ENCODE results near the gene NCF4. TPM values are rescaled to one million over a fixed set of nuclear protein-coding genes. Genes with fewer than 3 reads are reported as not detected.

Gene NCF4
- total and polyA plus RNA-seq, 4 donors = 14.1 to 113 (median 40.0) TPM

DNA sequence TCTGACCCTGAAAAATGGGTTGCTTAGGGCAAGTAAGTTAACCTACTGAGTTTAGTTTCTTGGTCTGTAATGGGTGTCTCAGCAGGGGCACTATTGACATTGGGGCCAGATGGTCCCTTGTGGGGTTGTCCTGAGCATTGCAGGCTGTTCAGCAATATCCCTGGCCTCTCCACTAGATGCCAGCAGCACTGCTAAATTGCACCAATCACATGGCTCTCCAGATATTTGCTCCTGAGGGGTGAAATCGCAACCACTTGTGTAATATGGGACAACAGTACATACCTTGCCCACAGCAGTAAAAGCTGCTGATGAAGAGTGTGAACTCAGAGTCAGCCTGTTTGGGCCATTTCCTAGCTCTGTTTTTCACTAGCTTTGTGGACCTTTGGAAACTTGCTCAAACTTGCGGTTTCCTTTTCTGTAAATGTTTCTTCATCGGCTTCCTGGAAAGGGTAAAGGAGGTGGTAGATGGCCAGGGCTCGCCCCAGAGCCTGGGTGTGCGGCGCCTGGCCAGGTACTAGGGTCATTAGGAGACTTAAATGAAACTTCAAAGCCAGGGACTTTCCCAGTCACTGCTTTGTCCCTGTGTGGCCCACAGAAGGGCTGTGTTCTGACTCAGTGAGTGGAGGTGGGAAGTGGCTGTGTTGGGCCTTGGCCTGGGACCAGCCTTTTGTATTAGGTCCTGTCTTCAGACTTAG, 13.0 kb downstream of the NCF4 start:
- TF ChIP-seq CTCF (IDR thresholded peaks at IDR 0.05; ENCODE audit: control extremely low read depth, extremely low read depth) = peak; percentile 48
- no peaks in the 10 kb centered on the region for H3K9me3 ChIP-seq (ENCODE audit: control insufficient read depth in 4 of 4, insufficient read depth in 3 of 4, low read length in 3 of 4)
- peak; percentile 85 for ATAC-seq (ENCODE audit: insufficient read depth, low FRiP score)
- peaks cover 0 to 2% (median 0%) of the 10 kb centered on the region in 3 donors for H3K27me3 ChIP-seq (ENCODE audit: control insufficient read depth in 3 of 3, insufficient read depth in 3 of 3, low read length in 2 of 3)
- 9 to 17% methylated on average over 6 of the region's 6 CpGs for WGBS, 2 donors
- H3K9ac ChIP-seq (ENCODE audit: insufficient read depth in 1 of 2, low read length in 2 of 2) = no peak overlapping the region
- H3K36me3 ChIP-seq (ENCODE audit: control insufficient read depth in 4 of 4, insufficient read depth in 4 of 4, low read length in 4 of 4) = peaks cover 0 to 1% (median 0%) of the 10 kb centered on the region in 4 donors
- peak overlapping the region in 1 of 2 donors; percentile 77 for H3K27ac ChIP-seq (ENCODE audit: low read depth in 1 of 2, low read length in 1 of 2)
- peak; percentile 43 to 65 (median 48) for DNase-seq
- peaks cover 0 to 9% (median 2%) of the 10 kb centered on the region in 5 donors for H3K4me1 ChIP-seq (ENCODE audit: control insufficient read depth in 5 of 5, insufficient read depth in 5 of 5, low read length in 5 of 5)
- no peak overlapping the region for H3K4me3 ChIP-seq

GRCh38 chr22:36874309-36874696, 13.5 kb downstream of the NCF4 start:
- Histone ChIP-seq H3K9ac (ENCODE audit: insufficient read depth in 1 of 2, low read length in 2 of 2) (no peak overlapping the region), H3K36me3 (ENCODE audit: control insufficient read depth in 4 of 4, insufficient read depth in 4 of 4, low read length in 4 of 4) (peaks cover 0 to 1% (median 0%) of the 10 kb centered on the region in 4 donors), H3K27me3 (ENCODE audit: control insufficient read depth in 3 of 3, insufficient read depth in 3 of 3, low read length in 2 of 3) (peaks cover 0 to 6% (median 0%) of the 10 kb centered on the region in 3 donors), H3K4me3 (no peak overlapping the region), H3K9me3 (ENCODE audit: control insufficient read depth in 4 of 4, insufficient read depth in 3 of 4, low read length in 3 of 4) (no peaks in the 10 kb centered on the region), H3K4me1 (ENCODE audit: control insufficient read depth in 5 of 5, insufficient read depth in 5 of 5, low read length in 5 of 5) (peaks cover 0 to 9% (median 2%) of the 10 kb centered on the region in 5 donors), H3K27ac (ENCODE audit: low read depth in 1 of 2, low read length in 1 of 2) (peak overlapping the region in 1 of 2 donors; percentile 77)
- ATAC-seq (ENCODE audit: insufficient read depth, low FRiP score) = peak; percentile 3
- TF ChIP-seq CTCF (IDR thresholded peaks at IDR 0.05; ENCODE audit: control extremely low read depth, extremely low read depth) = no peak
- 46 to 49% methylated on average over 2 of the region's 2 CpGs for WGBS, 2 donors
- DNase-seq = peak in 1 of 3 donors; percentile 15

GRCh38 chr22:36874736-36875135, 13.9 kb downstream of the NCF4 start:
- Histone ChIP-seq H3K36me3 (ENCODE audit: control insufficient read depth in 4 of 4, insufficient read depth in 4 of 4, low read length in 4 of 4) (peaks cover 0 to 1% (median 0%) of the 10 kb centered on the region in 4 donors), H3K4me1 (ENCODE audit: control insufficient read depth in 5 of 5, insufficient read depth in 5 of 5, low read length in 5 of 5) (peaks cover 0 to 9% (median 2%) of the 10 kb centered on the region in 5 donors), H3K9ac (ENCODE audit: insufficient read depth in 1 of 2, low read length in 2 of 2) (no peak overlapping the region), H3K9me3 (ENCODE audit: control insufficient read depth in 4 of 4, insufficient read depth in 3 of 4, low read length in 3 of 4) (no peaks in the 10 kb centered on the region), H3K27me3 (ENCODE audit: control insufficient read depth in 3 of 3, insufficient read depth in 3 of 3, low read length in 2 of 3) (peaks cover 0 to 6% (median 0%) of the 10 kb centered on the region in 3 donors), H3K4me3 (no peak overlapping the region), H3K27ac (ENCODE audit: low read depth in 1 of 2, low read length in 1 of 2) (peak overlapping the region in 1 of 2 donors; percentile 77)
- ATAC-seq (ENCODE audit: insufficient read depth, low FRiP score) (no peak), DNase-seq (no peak)
- no peak for TF ChIP-seq CTCF (IDR thresholded peaks at IDR 0.05; ENCODE audit: control extremely low read depth, extremely low read depth)
- WGBS, 2 donors = 79 to 92% methylated on average over 8 to 9 of the region's 9 CpGs
